OCI-M1 (cell line): ENCODE results near the gene ABLIM2.

Experiments used
- DNase-seq: peaks from one replicate; lab custom pipeline; 2025; lab: John Stamatoyannopoulos, UW

The ABLIM2 gene

DNA sequence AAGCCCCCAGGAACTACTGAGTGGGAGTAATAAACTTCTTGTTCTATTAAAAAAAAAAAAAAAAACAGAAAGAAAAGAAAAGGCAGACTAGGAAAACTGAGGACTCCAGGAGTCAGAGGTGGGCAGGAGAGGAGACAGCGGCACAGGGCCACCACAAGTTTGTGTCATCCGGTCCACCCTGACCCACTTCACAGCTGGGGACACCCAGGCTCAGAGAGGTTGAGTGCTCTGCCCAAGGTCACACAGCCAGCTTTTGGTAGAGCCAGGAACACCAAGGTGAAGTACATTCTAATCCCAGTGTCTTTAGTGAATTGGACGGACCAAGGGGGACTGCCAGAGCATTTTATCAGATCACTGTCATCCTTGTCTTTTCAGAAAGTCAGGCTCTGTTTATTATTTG is 16.4 kb upstream of the ABLIM2 start:
- no peak for DNase-seq

DNA sequence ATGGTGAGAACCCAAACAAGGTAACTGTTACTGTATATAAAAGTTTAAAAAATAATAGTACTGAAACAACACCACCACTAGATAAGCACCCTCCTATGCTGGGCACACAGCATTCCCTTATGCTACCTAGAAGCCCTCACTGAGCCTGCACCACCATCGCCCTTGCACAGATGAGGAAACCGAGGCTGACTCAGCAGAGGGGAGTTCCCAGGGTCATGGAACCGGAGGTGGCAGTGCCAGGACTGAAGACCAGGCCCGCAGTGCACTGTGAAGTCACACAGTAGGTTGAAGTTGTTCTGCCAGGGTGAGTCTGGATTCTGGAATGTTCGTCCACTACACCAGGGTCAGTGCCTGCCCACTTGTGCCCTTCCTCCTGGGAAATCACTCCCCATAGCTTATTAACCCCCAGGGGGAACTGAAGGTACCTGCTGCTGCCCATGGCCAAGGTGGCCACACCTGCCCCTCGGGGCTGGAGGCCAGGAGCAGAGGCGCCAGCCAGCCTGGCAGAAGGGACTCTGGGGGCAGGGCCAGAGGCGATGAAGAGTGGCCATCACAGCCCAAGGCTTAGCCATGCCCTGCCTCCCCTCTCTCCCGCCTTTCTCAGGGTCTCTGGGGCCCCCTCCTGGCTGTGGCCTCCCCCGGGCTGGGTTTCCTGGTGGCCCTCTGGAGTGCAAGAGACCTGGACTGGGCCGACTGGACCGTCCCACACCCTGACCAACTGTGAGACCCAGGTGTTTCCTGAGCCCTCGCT is 15.1 kb upstream of the ABLIM2 start:
- no peak for DNase-seq

DNA sequence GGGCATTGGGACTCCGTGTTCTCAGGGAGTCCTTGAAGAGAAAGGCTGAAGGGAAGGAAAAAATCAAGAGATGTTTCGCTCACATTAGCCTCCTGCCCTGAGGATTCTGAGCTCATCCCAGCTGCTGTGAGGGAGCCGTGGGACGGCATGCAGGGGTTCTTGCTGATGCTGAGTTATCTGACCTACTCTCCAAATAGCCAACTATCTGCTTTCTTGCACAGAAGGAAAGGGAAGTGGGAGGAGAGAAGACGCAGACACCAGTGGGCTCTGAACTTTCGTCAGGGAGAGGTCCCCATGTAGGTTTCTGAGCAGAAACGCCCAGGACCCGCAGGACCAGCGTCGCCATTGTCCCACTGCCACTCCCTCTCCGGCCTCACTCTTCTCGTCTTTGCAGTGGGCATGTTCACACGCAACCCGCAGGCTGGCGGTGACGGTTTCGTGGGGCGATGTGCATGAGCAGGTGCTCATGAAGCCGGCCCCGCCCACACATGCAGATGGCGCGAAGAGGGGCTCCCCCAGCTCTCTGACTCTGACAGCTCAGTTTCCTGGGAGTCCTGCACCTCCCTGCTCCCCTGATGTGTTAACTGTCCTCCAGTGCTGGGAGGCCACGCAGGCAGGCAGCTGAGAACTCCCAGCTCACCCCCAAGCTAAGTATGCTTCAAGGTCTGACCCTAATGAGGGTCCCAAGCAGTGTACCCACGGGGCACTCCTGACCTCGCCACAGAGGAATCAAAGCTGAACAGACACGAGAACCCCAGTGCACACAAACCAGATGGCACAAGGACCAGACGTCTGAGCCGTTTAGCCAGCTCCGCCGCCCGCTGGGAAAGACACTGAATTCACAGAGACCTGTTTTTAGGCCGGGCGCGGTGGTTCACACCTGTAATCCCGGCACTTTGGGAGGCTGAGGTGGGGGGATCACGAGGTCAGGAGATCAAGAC is 13.6 kb upstream of the ABLIM2 start:
- DNase-seq = no peak

DNA sequence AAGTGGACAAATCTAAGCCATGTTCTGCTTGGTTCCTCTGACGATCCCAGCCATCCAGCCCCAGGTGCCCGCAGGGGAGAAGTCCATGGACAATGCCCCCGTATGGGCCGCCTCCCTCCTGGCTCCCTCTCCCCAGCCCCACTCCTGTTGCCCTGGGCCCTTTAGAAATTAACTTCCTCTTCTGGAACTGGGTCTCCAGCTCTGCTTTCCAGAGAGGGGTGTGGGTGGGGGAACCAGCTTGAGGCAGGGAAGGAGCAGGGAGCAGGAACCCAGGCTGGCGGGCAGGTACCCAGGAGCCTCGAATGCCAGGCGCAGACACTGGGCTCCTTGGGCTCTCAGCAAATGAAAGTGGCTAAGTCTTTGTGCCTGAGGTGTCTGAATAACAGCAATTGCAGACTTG is 12.7 kb upstream of the ABLIM2 start:
- DNase-seq = no peak

DNA sequence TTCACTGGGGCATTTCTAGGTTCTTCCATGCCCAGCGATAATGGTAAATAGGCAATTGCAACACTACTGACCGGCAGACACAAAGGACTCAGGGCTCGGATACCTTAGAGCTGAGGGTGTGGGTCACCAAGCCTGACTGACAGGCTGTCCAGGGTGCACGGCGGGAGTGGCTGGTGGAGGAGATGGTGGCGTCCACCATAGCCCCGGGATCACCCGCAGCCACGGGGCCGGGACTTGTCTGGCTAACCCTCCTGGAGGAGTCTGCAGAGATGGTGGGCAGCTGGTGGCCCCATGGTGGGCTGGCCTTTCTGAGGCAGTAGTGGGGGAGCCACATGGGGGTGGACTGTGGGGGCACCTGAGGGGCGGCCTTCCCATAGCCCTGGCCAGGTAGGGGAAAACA is 11.7 kb upstream of the ABLIM2 start:
- no peak for DNase-seq

DNA sequence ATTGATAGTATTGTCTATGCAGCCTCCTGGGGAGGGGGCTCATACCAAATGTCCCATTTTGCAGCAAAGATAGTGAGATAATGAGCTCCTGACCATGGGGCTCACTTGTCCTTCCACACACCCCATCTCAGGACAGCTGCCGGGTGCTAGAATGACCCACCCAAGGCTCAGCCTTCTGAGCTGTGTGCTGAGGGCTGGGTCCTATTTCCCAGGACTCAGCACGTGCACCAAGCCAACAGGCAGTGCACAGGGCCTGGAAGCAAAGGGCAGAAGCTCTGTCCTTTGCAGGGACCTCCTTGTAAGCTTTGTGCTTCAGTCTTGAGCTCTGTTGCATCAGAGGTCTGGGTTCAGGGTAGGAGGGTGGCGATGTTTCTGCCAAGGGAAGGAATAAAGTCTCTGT is 11.2 kb upstream of the ABLIM2 start:
- no peak for DNase-seq

DNA sequence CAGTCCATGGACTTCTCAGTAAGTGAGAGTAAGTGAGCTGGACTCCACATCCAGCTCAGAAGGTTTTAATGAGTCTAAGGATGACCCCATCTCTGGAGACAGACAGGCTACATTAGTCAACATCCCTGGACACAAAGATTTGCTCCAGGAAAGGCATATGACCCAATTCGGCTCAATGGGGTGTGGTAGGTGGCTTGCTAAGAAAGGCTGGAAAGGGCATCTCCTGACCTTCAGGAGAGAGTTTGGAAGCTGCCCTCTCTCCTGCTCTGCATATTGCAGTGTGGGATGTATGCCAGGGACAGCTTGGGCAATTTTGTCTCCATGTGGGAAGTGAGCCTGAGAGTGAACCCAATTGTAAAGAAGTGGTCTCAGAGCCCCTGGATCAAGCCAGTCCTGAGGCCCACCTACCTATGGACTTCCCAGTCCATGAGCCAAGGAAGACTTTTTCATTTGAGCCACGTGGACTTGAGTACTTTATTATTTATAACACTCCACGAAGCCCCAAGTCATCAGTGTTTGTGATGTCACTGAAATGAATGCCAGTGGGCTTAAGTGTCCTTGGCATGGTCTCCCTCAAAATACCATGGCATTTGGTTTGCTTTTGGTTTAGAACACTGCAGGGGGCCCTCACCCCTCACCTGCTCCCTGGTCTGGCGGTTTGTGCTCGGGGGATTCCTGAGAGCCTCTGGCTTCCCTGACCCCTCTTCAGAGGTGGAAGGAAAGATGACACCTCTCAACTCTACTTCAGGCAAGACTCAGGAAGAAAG is 10.4 kb upstream of the ABLIM2 start:
- no peak for DNase-seq

DNA sequence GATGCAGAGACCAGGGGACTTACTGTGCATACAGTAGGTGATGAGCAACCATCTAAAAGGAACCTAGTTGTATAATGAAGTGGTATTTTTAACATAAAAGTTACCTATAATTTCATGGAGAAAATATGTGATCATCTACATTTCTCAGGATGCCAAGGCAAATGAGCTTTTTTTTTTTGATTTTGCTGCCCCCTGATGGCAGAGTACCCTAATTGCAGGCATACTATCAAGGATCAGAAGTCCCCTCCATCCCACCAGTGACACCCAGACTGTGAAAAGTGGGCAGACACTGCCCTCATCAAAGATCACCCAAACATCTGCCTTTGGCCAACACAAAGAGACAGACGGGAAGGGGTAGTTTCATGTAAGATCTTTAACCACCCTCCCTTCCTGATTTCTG is 9.6 kb upstream of the ABLIM2 start:
- no peak for DNase-seq

DNA sequence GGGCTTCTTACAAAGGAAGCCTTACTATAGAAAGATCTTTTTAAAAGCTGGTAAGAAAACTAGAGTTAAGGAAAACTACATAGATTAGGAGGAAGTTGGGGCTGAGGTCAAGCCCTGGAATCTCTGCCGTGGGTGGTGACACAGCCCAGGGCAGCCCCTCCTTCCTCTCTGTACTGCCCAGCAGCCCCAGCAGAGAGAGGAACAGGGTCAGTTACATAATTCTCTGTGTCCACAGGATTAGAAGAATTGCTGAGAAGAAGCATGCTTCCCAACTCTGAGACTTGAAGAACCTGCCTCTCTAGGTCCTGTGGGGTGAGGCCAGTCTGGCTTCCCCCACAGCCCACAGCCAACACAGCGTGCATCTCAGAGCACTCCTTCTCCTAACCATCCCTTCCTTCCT is 9.2 kb upstream of the ABLIM2 start:
- no peak for DNase-seq

DNA sequence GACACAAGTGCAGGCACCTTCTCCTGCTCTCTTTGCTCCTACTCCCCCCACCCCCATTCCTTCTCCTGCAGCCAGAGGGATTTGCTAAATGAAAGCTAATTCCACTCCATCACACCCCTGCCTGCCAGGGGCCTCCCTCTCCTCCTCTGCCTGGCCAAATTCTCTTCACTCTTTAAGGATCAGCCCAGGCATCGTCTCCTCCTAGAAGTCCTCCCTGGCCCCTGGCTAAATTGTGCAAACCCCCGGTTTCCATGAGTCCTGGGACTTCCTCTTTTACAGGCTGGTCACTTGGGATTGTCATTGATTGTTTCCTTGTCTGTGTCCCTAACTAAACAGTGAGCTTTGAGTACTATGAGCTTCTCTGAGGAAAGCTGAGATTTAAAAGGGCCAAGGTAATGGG is 8.7 kb upstream of the ABLIM2 start:
- DNase-seq = peak; percentile 9

DNA sequence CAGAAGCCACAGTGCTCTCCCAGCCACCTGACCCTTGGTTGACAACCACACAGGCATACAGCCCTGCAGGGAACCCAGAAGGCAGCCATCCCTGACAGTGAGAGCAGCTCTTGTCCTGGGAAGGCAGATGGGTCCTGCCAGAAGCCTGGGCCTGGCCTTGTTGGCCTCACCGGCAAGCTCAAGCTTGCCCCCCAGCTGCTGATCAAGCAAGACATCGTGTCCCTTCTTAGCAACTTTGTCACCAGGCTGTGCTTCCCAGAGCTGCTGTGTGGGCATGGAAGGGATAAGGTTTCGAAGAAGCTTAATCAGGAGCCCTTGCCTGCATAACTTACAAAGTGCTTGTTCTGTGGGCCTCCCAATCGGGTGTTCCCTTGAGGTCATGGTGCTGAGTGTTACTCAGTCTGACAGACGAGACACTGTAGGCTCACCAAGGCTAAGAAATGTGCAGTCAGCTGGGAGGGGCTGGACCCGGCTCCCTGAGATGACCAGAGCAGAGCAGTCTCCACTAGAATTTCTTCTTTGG is 6.8 kb upstream of the ABLIM2 start:
- DNase-seq = no peak

DNA sequence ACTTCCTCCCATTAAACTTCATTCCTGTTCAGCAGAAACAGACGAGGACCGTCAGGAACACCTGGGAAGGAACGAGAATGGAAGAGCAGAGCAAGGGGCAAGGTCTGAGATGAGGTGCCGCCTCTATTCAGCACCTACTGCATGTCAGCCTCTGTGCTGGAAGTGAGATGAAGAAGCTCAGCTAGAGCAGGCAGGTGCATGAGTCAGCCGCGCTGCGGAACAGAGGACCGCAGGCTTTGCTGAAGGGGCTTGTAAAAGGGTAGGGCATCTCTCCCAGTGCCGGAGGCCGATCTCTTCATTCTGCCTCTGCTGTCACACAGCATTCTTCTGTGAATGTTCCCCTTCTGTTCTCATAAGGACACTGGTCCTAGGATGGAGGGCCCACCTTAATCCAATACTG is 6.1 kb upstream of the ABLIM2 start:
- no peak for DNase-seq

DNA sequence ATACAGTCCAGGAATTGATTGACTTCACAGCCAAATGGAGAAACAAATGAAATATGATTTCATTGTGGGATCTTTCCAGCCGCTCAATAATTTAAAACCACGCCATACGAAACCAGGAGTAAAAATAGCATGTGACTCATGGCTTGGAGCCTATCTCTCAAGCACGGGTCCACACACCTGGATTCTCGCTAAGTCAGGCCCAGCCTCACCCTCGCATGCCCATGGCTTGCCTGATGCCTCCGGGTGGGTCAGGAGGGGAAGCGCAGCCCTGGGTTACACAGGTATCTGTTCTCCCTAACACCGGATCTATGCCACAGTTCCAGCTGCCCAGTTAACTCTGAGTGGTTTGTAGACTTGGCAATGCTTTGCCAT is 5.6 kb upstream of the ABLIM2 start:
- no peak for DNase-seq

DNA sequence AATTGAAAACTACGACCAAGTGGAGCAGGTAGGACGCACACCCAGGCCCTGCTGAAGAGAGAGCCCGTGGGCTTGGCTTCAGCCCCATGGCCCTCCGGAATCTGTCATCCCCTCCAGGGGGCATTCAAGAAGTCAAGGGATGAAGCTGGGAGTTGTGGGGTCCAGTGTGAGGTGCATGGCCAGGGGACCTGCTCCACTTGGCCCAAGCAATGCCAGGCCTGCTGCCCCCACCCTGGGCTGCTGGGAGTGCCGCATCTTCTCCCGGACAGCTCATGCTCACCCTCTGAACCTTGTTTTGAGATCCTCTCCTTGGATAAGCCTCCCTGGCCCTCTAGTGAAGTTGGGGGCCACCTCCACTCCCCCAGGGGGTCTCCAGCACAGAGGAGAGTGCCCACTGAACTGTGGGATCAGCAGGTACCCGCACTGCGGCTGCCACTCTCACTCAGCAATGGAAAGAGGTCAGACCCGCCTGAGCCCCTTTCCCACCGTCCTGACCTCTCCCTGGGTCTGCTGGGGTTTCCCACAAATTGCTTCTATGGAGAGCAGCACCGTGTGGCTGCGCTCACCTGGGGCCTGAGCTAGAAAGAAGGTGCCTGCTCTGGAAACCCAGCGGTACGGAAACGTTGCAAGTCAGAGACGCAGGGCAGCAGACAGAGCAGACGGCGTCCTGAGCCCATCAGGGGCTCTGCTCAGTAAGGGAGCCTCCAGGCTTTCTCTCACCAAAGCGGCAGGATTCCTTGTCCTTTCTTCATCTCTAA is 5.0 kb upstream of the ABLIM2 start:
- no peak for DNase-seq

DNA sequence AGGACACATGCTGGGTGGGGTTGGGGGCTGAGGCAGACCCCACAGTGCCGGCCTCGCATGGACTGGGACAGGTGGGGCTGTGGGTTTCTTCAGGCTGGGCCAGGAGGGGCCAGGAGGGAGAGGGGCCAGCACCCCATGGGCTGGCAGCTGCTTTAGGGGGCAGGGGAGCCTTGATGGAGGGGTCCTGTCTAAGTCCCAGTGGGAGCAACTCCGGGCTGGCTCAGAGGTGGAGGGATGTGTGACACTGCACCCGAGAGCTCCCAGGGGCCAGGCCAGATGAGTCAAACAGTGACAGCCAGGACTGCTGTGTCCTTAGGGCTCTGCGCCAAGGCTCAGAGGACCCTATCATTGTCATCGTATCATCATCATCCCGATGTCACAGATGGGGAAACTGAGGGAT is 4.4 kb upstream of the ABLIM2 start:
- DNase-seq = no peak

DNA sequence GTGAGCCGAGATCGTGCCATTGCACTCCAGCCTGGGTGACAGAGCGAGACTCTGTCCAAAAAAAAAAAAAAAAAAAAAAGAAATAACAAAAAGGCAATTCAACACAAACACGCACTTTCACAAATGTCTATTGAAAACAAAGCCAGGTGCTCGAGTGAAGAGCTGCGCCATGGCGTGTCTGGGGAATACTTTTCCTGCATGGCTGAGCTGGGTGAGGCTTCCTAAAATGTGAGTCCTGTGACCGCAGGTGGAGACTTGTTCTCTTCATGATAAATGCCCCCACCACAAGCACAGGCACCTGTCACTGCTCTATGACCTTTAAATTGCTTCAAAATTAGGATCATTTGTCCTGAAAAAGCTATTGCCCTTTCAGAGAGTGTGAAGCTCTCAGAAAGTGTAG is 4.0 kb upstream of the ABLIM2 start:
- DNase-seq = no peak

DNA sequence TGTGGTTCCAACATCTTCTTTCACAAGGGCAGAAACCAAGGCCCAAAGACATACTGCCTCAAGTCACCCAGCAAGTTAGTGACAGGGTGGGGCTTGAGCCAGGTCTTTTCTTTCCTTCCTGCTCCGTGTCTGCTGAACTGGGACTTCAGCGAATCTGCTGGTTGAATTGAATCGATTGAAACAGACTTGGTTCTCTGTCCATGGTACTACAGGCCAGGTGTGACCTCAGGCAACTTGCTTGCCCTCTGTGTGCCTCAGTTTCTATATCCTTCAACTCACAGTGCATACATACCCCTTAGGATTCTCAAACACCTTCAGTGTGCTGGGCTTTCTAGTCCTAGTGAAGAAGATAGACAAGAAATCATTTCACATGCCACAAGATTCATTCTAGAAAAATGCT is 2.0 kb upstream of the ABLIM2 start:
- no peak for DNase-seq

DNA sequence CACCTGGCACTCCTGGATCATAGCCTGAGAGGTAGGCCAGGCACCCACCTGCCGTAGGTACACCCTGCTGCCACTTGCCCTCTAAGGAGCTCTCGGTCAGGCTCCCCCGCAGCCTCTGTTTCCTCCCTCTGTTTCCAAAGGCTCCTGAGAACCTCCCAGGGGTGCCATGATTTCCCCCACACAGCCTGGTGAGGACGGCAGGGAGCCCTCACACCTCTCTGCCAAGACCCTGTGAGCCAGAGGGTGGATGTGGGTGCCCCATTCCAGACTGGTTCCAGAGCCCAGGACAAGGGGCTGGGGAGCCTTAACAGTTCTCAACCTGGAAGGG is 1.6 kb upstream of the ABLIM2 start:
- no peak for DNase-seq

DNA sequence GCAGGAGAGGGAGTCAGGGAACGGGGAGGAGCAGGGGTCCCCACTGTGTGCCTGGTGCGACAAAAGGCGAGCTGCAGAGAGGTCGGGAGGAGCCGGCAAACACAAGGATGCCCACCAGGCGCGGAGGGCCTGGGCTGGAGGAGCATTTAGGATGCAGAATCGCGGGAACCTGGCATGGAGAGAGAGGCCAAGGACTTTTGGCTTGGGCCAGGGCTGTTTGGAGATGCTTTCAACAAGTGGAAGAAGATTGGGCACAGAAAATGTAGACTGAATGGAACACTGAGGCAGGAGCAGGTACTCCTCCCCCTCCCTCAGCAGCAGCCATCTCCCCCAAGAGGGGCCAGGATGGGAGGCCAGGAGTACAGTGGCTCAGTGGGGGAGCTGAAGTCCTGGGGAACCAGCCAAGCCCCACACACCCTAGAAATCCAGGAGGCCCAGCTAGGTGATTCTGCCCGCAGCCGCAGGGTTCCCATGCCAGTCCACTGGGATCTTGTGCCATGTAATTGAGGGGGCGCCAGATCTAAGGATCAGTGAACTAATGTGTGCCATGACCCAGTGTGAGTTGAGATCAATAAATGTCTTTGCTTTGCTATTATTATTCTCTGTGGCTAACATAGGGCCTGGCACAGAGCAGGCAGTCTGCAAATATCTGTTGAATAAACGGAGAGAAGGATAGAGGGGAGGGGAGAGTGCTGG is 1.1 kb upstream of the ABLIM2 start:
- no peak for DNase-seq

DNA sequence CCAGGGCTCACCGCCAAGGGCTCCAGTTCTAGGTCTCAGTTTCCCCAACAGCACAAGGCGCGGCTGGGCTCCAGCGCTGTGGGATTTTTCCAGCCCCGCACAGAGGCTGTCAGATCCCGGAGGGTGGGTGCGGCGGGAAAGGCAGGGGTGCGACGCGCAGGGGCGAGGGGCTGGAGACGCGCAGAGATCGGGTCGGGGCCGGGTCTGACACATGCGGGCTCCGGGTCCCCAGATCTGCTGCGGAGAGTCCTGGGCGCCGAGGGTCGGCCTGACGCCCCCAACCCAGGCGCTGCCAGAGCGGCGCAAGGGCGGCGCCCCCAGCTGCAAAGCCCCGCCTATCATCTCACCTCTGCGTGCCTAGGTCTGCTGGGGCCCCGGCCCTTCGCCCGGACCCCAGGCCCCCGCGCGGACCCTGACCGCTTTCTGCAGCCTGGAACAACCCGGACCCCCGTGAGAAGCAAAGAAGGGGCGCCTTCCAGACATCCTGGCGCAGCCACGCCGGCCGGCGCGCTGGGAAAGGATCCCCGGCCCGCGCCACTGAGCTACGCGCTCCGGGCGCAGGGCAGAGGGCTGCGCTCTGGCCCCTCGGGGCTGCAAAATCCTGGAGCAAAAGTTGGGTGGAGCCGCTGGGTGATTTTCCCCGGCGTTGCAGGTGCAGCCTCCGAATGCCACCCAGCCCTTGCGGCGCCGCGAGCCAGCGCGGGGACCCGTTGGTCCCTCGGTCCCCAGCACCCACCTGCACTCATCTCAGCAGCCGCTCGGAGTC is 486 bp downstream of the ABLIM2 start:
- DNase-seq = no peak

DNA sequence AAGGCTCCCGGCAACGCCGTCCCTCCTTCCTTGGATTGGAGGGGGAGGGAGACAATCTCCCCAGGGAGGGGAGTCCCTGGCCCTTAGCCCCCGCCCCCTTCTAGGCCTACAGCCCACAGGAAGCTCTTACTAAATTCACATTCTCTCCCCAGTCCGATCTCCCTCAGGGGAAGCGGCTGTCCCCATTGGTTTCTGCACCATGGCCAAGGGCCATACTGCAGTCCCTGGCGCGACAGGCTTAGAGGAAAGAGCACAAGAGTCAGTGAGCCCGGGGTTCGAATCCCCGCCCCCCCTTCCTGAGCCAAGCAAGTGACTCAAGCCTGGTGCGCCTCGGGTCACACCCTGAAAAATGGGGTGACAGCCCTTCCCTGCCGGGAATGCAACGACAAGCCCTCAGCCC is 1.1 kb downstream of the ABLIM2 start:
- no peak for DNase-seq
